ENCODE measurements around the gene JAK1. TPM values are rescaled to one million over a fixed set of nuclear protein-coding genes. Genes with fewer than 3 reads are reported as not detected.
"Not testable (repeated sequence)": the region's sequence is repeated elsewhere in the genome, so short reads cannot be mapped to it uniquely, and the experiment has no call there.

JAK1 gene
- total RNA-seq = 100 to 1,000 TPM in 1 of 2 donors, 10 to 100 TPM in 1; 84.3 to 117 TPM
- long read RNA-seq, full-length matches to known transcripts = 25 of 93 reads
- long read RNA-seq, partial matches to known transcripts = 58 of 93 reads
- long read RNA-seq, other reads (novel, unspliced or antisense) = 10 of 93 reads

DNA sequence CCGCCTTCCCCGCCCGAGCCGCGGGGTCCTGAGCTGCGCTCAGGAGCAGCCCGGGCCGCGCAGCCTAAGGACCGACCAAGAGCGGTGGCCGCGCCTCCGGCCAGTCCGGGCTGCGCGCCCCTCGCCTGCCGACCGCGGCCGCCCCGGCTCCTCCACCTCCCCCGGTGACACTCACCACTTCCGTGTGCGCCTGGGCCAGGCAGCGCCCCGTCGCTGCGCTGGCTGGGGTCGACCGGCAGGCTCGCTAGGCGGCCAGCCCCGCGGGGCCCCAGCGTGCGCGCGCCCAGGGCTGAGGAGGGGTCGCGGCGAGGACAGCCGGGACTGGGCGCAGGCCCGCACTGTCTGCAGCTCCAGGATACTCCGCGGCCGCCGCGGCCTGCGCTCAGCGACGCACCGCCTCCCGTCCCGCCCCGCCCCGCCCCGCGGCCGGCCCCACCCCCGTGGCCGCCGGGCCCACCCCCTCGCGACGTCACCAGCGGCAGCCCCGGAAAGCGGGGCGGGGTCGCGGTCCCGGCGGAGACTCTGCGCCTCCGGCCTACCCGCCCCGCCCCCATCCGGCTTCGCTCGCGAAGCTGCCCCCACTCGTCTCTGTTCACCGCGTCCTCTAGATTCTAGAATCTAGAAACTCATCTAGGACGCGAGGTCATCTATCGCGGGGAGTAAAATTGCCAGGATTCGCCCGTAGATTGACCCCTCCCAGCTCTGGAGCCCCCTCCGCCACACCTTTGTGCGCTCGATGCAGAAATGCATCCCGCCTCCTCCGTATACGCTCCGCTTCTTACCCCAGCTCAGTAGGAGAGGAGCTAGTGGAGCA, at the start of gene JAK1:
Gene JAK1 (minus strand): TSS at position 392 of the 814 bp plus-strand sequence. CDS start 80,285 bp downstream, outside the sequence.
- peak; percentile 91 for ATAC-seq
- intact Hi-C loops (cut with DNase I, micrococcal nuclease) = loop anchor here in 1 of 2 donors (10.0 kb wide), 1 partner anchor 112 kb away; no protein-coding TSS in a partner anchor
- peak; percentile 87 to 94 for DNase-seq

DNA sequence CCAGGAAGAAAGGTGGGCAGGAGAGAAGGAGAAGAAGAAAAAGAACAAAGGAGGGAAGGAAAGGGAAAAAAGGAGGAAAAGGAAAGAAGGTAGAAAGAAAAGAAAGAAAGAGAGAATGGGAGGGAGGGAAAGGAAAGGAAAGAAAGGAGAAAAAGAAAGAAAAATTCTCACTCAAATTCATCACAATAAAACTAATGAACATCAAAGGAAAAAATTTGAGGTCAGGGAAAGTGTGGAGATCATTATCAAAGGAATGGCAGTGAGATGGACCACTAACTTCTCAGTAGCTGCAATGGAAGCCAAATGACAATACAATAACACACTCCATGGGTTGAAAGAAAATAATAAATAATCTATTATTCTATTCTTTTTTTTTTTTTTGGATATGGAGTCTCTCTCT, 48.0 kb upstream of the JAK1 start:
- no peak for ATAC-seq
- intact Hi-C loops (cut with DNase I, micrococcal nuclease) = no loop called here
- DNase-seq = no peak

DNA sequence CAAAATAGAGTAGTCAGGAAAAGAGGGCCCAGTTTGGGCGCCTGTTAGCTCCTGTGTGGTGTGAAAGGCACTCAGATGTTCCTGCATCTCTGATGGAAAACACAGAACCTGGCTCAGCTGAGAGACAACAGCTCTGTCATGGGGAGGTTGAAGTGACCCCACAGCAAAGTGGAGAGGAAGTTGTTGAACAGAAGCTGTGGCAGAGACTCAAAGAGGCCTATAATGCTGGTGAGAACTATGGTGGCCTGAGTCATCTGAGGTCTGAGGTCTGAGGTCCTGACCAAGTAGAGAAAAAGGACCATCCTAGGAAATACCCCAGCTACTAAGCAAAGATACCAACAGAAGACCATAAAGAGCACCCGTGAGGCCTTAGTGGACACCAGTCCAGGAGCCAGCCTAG, 45.6 kb upstream of the JAK1 start:
- intact Hi-C loops (cut with DNase I, micrococcal nuclease) = no loop called here
- ATAC-seq (no peak), DNase-seq (no peak)

DNA sequence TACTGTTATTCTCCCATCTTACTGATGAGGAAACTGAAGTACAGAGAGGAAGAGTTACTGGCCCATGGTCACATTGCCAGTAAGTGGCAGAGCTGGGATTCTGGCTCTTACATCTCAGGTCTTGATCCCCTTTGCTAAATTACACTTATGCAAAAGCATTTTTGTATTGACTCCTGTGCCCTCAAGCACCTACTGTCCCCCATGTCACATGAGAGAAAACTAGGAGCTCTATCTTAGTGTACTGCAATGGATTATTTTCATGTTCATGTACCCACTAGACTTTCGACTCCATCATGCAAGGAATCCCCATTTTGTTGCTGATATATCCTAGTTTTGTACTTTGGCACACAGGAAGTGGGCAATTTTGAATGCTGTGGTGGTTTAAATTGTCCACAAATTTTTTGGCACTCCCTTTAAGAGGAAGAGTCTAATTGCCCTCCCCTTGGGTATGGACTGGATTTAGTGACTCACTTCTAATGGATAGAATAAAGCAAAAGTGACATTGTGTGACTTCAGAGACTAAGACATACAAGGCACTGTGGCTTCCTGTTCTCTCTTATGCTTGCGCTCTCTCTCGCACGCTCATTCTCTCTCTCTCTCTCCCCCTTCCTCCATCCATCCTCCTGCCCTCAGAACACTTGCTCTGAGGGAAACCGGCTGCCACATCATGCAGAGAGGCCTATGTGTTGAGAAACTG, 43.5 kb upstream of the JAK1 start:
- intact Hi-C loops (cut with DNase I, micrococcal nuclease) = no loop called here
- DNase-seq (no peak), ATAC-seq (no peak)

DNA sequence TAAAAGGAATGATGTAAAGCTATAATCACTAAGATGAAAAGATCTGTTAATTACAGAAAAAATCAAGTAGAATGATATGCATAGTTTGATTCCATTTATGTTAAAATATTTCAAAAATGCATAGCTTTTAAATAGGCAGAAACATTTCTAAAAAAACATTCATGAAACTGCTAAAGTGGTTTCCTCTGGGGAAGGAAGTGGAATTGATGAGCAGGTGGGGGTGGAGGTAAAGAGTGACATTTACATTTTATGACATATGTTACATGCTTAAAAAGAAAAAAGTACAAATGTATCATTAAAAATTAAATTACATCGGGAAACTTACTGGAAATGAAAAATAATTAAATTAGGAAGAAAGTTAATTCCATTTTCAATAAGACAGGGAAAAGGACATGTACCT, 42.8 kb upstream of the JAK1 start:
- no peak for ATAC-seq
- intact Hi-C loops (cut with DNase I, micrococcal nuclease) = no loop called here
- no peak for DNase-seq

DNA sequence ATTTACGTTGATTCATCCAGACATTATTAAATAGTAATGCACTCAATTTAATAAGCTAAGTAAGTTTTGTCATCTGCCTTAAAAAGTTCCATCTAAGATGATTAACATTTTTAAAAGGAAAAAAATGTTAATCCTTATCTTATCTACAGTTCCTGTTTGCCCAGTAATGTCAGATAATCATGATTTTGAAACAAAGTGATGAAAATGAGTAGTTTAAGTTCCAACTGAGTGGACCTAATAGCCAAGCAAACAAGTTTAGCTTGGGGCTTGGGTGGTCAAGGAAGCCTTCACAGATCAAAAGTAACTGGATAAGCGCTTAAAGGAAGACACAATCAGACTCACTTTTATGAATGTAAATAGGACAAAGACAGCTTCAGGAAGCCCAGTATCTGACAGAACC, 40.5 kb upstream of the JAK1 start:
- ATAC-seq = no peak
- intact Hi-C loops (cut with DNase I, micrococcal nuclease) = no loop called here
- no peak for DNase-seq

DNA sequence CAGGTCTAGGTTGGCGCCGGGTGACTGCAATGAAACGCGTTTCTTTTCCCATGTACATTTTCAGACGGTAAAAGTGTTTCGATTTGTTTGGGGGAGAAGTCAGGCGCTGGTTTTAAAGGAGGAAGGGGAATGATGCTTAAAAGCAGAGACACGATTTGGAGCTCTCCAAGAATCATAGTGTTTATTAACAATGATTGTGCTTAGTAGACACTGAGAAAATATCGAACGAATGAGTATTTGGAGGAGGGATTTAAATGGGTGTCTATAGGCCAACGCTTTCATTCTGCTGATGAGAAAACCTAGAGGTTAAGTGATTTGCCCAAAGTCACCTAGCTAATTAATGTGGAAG, 36.9 kb upstream of the JAK1 start:
- DNase-seq (no peak), ATAC-seq (peak; percentile 2)
- intact Hi-C loops (cut with DNase I, micrococcal nuclease) = no loop called here

DNA sequence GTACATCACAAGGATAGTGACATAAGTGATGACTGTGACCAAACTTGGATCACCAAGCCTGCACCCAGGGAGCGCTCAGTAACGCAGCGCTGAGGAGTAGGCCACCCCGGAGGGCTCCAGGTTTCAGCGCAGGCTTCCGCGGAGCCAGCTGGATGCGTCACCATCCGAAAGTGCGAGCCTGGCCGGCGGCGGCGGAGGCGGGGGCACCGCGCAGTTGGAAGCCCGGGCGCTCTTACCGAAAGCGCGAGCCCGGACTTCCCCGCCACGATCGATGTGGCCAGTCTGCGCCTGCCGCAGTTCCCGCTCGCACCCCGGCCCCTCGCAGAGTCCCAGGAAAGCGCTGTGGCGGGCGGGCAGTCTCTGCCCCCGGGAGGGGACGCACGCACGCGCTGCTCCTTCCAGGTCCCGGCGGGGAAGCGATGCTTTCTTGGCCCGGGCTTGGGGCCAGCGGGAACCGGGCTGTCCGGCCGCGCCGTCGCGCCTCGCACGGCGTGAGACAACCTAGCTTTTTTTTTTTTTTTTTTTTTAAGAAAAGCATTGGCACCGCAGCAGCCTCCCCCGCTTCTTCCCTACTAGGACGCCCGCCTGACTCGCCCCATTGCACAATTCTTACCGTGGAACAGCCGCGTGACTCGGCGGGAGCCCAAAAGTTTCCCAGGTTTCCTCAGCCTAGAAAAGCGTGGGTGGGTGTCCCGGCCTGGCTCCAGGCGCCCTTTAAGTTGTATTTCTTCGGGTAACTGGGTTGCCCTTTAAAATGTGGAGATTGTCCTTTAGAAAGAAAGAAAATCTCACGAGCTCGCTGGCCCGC, 36.4 kb upstream of the JAK1 start:
- ATAC-seq (peak; percentile 88), DNase-seq (peak; percentile 73 to 77)
- intact Hi-C loops (cut with DNase I, micrococcal nuclease) = no loop called here

DNA sequence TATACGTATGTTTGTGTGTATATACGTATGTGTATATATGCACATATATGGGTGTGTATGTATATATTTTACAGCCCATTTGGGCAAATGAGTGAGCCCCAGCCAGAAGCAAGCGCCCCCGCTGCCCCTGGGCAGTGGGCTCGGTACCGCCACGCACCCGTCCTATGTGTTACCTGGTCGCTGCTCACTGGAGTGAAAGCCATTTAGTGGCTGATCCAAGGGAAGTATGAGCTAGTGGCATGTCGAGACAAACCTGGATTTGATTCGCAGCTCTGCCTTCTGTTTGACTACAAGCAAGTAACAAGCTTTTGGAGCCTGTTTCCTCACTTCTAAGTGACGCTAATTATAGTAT, 35.8 kb upstream of the JAK1 start:
- no peak for ATAC-seq
- DNase-seq = peak in 1 of 2 donors; percentile 21
- intact Hi-C loops (cut with DNase I, micrococcal nuclease) = no loop called here

DNA sequence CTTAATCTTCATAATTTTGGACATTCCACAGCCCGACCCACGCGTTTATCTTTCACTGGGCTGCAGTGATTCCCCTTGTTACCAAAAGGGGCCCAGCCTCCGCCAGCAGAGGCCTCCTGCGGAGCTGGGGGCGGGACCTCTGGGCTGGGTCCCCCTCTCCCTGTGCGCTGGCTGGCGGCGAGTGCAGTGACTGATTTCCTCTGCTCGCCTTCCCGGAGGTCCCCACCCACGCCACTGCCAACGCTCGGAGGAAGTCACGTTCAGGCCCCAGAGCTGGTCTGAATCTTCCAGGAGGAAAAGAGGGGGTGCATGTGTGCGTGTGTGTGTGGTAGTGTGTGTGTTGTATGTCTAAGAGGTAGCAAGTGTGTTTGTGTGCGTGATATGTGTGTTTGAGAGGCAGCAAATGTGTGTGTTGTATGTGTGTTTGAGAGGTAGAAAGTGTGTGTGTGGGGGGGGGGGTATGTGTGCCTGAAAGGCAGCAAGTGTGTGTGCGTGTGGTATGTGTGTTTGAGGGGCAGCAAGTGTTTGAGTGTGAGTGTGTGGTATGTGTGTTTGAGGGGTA, 35.0 kb upstream of the JAK1 start:
- intact Hi-C loops (cut with DNase I, micrococcal nuclease) = no loop called here

DNA sequence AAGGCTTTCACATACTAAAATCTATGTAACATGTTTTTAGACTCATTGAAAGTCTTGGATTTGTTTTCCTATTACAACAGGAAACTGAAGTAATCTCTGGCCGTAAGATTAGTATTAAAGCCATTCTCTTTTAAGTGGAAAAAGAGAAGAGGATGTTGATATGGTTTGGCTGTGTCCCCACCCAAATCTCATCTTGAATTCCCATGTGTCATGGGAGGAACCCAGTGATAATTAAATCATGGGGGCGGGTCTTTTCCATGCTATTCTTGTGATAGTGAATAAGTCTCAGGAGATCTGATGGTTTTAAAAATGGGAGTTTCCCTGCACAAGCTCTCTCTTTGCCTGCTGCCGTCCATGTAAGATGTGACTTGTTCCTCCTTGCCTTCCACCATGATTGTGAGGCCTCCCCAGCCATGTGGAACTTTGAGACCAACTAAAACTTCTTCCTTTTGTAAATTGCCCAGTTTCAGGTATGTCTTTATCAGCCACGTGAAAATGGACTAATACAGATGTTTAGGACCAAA, 32.1 kb upstream of the JAK1 start:
- DNase-seq; intact Hi-C loops (cut with DNase I, micrococcal nuclease); ATAC-seq: not testable (repeated sequence)

More for the DNA sequence above, 35.0 kb upstream of the JAK1 start:
- DNase-seq (peak; percentile 60 to 64), ATAC-seq (no peak)

DNA sequence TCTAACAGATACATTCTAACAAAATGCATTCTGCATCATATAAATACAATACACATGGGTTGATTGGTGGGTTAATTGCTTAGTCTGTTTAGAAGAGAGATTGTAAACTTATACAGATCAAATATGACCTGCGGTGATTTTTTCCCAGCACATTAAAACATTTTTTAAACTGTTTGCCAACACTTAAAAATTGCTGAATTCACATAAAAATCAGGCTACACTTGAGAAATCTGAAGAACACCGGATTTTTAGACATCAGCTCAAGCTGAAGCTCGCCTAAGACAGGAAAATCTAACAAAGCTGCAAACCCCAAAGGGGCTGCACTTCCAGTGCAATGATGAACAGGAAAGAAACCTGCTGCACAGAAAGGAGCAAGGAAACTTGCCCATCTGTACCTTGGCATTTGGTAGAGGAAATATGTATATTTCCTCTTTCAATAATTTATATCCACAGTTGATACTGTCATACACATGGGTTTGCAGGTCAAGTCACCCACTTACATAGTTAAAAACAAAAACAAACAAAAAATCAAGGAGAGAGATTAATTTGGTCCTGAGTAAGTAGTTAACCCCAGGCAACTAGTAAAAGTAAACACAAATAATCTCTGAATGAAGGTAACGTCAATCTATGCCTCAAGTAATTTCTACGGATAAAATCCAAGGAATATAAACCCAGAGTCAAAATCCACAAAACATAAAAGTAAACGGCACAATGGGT, 30.4 kb upstream of the JAK1 start:
- intact Hi-C loops (cut with DNase I, micrococcal nuclease) = no loop called here
- ATAC-seq (no peak), DNase-seq (no peak)

DNA sequence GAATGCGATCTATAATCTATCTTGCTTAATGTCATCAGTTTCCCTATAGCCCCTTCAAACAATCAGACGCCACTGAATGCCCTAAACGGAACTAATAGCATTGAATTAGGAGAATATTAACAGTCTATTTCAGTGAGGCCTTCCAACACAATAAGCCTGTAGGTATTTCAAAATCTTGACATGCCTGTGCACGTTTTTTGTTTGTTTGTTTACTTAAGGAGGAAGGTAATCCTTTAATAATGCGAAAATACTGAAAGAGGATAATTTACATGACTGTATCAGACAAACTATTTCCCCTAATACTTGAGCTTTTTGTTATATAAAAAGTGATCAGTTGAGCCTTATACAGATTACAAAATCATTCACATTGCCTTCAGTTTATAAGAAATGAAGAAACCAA, 29.0 kb upstream of the JAK1 start:
- ATAC-seq = no peak
- DNase-seq = no peak
- intact Hi-C loops (cut with DNase I, micrococcal nuclease) = no loop called here

DNA sequence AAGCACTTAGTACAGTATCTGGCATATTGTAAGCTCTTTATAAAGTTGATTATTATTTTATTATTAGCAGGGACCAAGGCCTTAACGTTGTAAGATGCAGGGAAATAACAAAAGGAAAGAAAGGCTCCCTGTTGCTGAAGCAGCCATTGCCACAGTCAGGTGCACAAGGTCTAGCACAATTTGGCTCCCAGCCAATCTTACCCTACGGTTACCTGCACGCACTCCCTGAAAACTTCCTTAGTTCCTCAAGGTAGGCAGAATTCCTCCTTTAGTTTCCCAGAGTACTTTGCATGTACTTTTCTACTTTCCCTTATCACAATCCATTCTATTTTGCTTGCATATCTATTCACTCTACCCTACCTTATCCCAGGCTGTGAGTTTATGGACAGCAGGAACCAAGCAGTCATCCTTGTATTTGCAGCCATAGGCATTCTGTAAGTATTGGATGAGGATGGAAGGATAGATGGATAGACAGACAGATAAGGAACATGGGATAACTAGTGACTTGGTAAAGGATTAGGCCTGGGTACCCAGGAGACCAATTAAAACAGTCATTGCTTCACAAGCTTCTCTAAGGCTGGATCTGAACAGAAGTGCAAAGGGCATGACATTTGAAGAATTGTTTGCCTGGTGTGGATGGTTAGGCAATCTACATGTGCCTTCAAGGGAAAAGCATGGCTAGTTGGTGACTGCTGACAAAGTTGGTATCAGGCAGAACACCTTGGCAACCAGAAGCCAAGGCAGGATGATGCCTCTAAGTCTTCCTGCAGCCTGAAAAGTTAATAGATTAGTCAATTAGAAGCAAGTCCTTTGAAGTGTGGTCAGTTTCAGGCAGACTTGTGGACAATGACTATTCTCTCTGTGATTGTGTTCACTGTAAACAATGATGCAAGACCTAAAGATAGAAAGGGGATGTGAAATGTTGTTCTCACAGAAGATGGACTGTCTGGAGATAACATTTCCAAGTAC, 20.8 kb upstream of the JAK1 start:
- peak in 1 of 2 donors; percentile 32 for DNase-seq
- peak; percentile 45 for ATAC-seq
- intact Hi-C loops (cut with DNase I, micrococcal nuclease) = no loop called here

DNA sequence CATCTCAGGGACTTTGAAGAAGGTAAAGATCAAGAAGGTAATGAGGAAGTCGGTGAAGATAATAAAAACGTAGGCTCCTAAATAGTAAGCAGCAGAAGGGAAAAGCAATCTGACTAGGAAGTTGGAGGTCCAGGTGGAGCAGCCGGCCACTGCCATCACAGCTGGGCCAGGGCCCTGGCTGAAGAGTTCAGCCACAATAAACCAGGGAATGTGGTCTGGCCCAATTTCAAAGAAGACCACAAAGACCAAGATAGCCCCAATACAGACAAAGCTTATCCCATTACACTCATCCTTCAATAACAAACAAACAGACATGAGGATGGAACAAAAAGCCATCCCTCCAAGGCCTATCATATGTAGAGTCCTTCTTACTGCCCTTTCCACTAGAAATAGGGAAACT, 18.4 kb upstream of the JAK1 start:
- ATAC-seq (peak; percentile 66), DNase-seq (no peak)
- intact Hi-C loops (cut with DNase I, micrococcal nuclease) = no loop called here

DNA sequence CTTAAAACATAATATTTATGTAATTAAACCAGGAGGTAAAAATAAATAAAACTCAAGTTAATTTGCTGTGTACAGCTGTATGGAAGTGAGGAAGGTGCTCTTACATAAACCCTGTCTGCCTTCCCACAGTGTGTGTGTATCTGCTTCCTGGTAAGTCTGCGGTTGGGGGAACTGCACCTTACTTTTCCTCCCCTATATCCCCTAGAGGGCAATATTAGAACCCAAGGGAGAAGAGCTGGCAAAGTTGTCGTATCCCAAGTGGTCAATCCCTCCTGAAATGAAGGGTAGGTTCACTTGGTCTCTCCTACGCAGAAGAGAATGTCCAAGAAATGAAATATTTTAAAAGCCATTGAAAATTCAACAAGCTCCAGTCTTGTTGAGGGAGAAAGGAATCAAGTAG, 17.8 kb upstream of the JAK1 start:
- intact Hi-C loops (cut with DNase I, micrococcal nuclease) = no loop called here
- no peak for ATAC-seq
- no peak for DNase-seq

DNA sequence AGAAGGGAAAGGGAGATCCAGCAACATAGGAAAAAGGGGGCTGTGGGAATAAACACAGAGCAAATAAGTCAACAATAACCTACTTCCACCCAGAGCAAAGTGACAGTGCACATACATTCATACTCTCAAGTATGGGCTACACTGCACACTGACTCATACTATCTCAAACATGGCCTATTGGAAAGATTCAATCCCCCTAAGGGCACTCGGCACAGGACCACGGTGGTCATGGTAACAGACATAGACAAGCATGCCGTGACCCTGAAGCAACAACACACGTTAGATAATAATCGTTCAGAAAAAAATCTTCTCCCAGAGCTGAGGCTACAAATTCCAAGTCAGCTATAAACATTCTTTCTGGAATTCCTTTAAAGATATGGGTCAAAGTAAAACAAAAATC, 16.8 kb upstream of the JAK1 start:
- ATAC-seq (no peak), DNase-seq (no peak)
- intact Hi-C loops (cut with DNase I, micrococcal nuclease) = no loop called here

All from left colon (tissue), 2 donors.